ENCODE measurements around the gene CFAP410.

Gene CFAP410

GRCh38 chr21:44329971-44330681 is 9.1 kb downstream of the CFAP410 start:
- no peak for DNase-seq

GRCh38 chr21:44329086-44329889 is 9.9 kb downstream of the CFAP410 start:
- DNase-seq: no peak

GRCh38 chr21:44328242-44328895 is 10.8 kb downstream of the CFAP410 start:
- DNase-seq: no peak

GRCh38 chr21:44327603-44327974 is 11.6 kb downstream of the CFAP410 start:
- no peak for DNase-seq

GRCh38 chr21:44326716-44327602 is 12.2 kb downstream of the CFAP410 start:
- no peak for DNase-seq

GRCh38 chr21:44326272-44326647 is 12.9 kb downstream of the CFAP410 start:
- no peak for DNase-seq

GRCh38 chr21:44325386-44326271 is 13.6 kb downstream of the CFAP410 start:
- DNase-seq: no peak

- DNase-seq: no peak
Observed at GRCh38 chr21:44324854-44325107, 14.4 kb downstream of the CFAP410 start.

- DNase-seq: no peak
Observed at GRCh38 chr21:44324106-44324853, 14.9 kb downstream of the CFAP410 start.

- DNase-seq: no peak
Observed at GRCh38 chr21:44323591-44323990, 15.6 kb downstream of the CFAP410 start.

- no peak for DNase-seq
Observed at GRCh38 chr21:44322621-44323325, 16.4 kb downstream of the CFAP410 start.

GRCh38 chr21:44321846-44322450 is 17.2 kb downstream of the CFAP410 start:
- DNase-seq: no peak

- no peak for DNase-seq
Observed at GRCh38 chr21:44320847-44321246, 18.3 kb downstream of the CFAP410 start.

- no peak for DNase-seq
Observed at GRCh38 chr21:44319407-44320065, 19.7 kb downstream of the CFAP410 start.

GRCh38 chr21:44318489-44319285 is 20.5 kb downstream of the CFAP410 start:
- no peak for DNase-seq

GRCh38 chr21:44317871-44318270 is 21.3 kb downstream of the CFAP410 start:
- no peak for DNase-seq

- DNase-seq: no peak
Observed at GRCh38 chr21:44317241-44317782, 21.9 kb downstream of the CFAP410 start.

GRCh38 chr21:44316277-44316900 is 22.8 kb downstream of the CFAP410 start:
- no peak for DNase-seq
